NB4 (cell line): ENCODE measurements around the gene UBFD1.

Experiments
- POLR2A ChIP-seq: IDR thresholded peaks from 2 replicates; pipeline ENCODE4 v1.6.1; 2011; ENCODE audit warnings: mild to moderate bottlenecking; ENCODE audit not compliant: insufficient read length; ENCODE audit errors: extremely low read depth
- TF ChIP-seq, protein P1 (sequence below): IDR thresholded peaks from one replicate; pipeline ENCODE4 v1.5.1; 2012; ENCODE audit warnings: low read depth, low read length

DNA sequence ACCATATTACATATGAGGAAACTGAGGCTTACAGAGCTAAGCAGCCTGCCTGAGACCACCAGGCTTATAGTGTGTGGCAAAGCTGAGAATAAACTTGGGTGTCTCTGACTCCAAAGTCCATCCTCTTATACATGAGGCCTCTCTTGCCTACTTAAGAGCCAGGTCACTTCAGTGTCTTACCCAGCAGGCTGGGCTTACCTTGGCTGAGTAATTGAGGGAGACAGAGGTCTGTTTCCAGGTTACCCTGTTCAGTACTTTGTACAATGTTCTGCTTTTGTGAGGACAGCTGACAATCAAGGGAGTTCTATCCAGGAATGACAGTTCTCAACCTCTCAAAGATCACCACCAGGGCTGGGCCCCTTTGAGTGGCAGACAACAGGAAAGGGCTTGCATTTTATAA is 24.2 kb downstream of the UBFD1 start:
- TF ChIP-seq, protein P1, sequence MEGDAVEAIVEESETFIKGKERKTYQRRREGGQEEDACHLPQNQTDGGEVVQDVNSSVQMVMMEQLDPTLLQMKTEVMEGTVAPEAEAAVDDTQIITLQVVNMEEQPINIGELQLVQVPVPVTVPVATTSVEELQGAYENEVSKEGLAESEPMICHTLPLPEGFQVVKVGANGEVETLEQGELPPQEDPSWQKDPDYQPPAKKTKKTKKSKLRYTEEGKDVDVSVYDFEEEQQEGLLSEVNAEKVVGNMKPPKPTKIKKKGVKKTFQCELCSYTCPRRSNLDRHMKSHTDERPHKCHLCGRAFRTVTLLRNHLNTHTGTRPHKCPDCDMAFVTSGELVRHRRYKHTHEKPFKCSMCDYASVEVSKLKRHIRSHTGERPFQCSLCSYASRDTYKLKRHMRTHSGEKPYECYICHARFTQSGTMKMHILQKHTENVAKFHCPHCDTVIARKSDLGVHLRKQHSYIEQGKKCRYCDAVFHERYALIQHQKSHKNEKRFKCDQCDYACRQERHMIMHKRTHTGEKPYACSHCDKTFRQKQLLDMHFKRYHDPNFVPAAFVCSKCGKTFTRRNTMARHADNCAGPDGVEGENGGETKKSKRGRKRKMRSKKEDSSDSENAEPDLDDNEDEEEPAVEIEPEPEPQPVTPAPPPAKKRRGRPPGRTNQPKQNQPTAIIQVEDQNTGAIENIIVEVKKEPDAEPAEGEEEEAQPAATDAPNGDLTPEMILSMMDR: no peak
- TF ChIP-seq POLR2A: no peak
